ENCODE measurements around the gene STK24. TPM values are rescaled to one million over a fixed set of nuclear protein-coding genes. Genes with fewer than 3 reads are reported as not detected.
"Not testable (repeated sequence)": the region's sequence is repeated elsewhere in the genome, so short reads cannot be mapped to it uniquely, and the experiment has no call there.

Gene STK24
- polyA plus RNA-seq, 3 donors from 2014 or later = 10.8 to 18.8 (median 15.8) TPM

DNA sequence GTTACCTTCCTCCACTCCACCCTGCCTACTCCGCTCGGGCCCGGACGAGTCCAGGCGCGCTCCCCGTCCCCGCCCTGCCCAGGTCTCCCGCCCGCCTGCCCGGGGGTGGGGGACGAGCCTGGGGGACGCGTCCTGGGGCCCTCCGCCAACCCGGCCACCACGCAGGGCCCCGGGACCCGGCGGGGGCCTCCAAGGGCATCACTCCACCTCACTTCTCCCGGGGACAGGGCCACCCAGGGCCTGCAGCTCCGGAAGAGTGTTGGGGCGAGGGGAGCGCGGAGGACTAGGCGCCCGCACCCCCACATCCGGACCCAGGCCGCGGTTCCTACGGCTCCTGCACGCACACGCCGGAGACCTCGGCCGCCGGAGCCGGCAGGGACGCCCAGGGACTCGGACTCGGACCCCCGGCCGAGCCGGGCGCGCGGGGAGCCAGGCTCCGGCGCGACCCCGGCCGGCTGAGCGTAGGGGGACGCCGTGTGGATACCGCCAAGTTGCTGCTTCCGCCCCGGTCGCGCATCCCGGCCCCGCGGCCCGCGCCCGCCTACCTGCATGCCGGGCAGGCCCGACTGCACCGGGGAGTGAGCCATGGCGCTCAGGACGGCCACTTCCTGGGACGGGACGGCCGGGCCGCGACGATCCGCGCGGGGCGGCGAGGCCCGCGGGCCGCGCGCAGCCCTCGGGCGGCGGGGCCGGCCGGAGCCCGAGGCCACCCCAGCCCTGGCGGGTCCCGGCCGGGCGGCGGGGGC lies 534 bp downstream of the STK24 start:
- DNase-seq = peak; percentile 42 to 50 (median 44)
- no peaks in the 10 kb centered on the region for H3K36me3 Mint-ChIP-seq
- peaks cover 1 to 19% (median 7%) of the 10 kb centered on the region in 3 donors for H3K27me3 Mint-ChIP-seq (ENCODE audit: low read depth in 3 of 3)
- peak overlapping the region in 2 of 6 donors; percentile 82 to 85 for H3K27ac Mint-ChIP-seq
- H3K9me3 Mint-ChIP-seq = no peaks in the 10 kb centered on the region
- H3K4me3 Mint-ChIP-seq = peak overlapping the region; percentile 88 to 93 (median 93)
- peaks cover 42 to 51% of the 10 kb centered on the region in 2 donors for H3K4me1 Mint-ChIP-seq

- Mint-ChIP-seq H3K4me1 (peaks cover 47 to 56% of the 10 kb centered on the region in 2 donors), H3K27ac (peak overlapping the region; percentile 76 to 95 (median 87)), H3K9me3 (no peaks in the 10 kb centered on the region), H3K4me3 (peak overlapping the region; percentile 88 to 93 (median 93)), H3K27me3 (ENCODE audit: low read depth in 3 of 3) (peaks cover 0 to 19% (median 7%) of the 10 kb centered on the region in 3 donors), H3K36me3 (no peaks in the 10 kb centered on the region)
- no peak for DNase-seq
These were observed 1.1 kb downstream of the STK24 start for GRCh38 chr13:98575904-98576199.

DNA sequence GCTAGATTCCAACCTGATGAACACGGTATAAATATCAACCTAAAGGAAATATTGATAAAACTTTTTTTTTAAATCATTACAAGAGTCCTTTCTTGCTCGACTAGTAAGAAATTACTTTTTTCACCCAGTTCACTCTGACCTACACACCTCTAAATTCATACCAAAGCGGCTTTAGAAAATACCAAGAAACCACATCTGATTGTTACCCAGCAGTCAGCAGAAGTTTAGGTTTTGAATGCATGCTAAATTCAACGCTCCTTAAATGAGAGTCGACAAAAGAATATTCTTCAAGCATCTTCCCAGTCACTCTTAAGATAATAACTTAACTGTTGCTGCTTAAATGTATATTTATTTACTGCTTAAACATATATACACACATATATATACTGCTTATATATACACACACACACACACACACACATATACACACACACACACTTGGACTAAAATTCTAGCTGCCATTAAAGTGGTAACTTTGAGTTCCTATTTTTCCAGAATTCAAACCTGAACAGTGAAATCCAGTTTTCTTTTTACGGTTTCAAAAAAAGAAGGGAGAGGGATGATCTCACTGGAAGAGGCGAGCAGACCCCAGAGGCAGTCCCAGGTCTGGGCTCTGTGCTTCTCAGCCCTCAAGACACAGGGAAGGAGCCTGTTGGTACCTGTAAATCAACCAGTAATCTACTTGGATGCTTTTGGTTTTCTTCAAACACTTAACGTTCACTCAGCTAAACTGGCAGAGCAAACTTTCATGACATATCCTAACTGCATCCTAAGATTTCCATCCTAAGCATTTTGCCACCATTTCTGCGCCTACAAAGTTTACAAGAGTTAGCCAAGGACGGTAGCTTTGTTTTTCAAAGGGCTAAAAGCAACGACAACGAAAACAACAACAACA lies 1.7 kb downstream of the STK24 start:
- H3K9me3 Mint-ChIP-seq = no peaks in the 10 kb centered on the region
- H3K4me3 Mint-ChIP-seq = peak overlapping the region; percentile 88 to 93 (median 93)
- H3K27ac Mint-ChIP-seq = peak overlapping the region; percentile 76 to 95 (median 87)
- DNase-seq = no peak
- H3K27me3 Mint-ChIP-seq (ENCODE audit: low read depth in 3 of 3) = peaks cover 0 to 18% (median 7%) of the 10 kb centered on the region in 3 donors
- H3K4me1 Mint-ChIP-seq = peaks cover 53 to 62% of the 10 kb centered on the region in 2 donors
- H3K36me3 Mint-ChIP-seq = no peaks in the 10 kb centered on the region

DNA sequence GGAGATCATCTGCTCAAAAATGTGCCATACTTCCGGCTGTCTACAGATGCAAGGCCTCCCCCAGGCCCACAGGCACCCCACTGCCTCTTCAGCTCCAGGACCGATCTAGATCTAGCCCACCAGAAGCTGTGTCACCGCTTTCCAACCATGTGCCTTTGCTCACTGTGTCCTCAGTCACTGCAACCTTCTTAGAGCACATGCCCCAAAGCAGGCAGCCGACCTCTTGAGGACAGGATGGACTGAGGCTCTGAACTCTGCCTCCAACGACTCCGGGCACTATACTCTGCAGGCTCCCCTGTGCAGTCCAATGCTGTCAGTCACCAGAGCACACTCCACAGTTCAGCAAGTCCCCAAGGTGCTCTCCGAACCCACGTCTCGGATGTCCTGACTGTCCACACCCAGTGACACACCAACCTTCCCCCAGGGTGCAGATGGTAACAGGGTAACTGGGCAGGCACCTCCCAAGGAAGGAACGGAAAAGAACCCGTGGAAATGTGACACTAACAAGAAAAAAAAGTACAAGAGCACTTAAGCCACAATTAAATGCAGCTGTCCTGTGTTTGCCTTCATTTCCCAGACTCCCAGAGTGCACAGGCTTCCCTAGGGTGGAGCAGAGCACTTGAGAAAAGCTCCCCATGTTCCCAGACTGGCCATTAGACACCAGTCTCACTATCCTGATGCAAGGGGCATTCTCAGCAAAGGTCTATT lies 4.8 kb downstream of the STK24 start:
- DNase-seq = no peak
- H3K4me3 Mint-ChIP-seq = peak overlapping the region; percentile 53 to 87 (median 76)
- peaks cover 74 to 86% of the 10 kb centered on the region in 2 donors for H3K4me1 Mint-ChIP-seq

GRCh38 chr13:98570929-98571372 lies 6.0 kb downstream of the STK24 start:
- Mint-ChIP-seq H3K9me3 (no peaks in the 10 kb centered on the region), H3K27ac (peak overlapping the region; percentile 54 to 87 (median 79)), H3K4me1 (peaks cover 86 to 98% of the 10 kb centered on the region in 2 donors), H3K4me3 (peak overlapping the region; percentile 72 to 87 (median 78)), H3K27me3 (ENCODE audit: low read depth in 3 of 3) (peaks cover 2 to 13% (median 7%) of the 10 kb centered on the region in 3 donors), H3K36me3 (peaks cover 0 to 3% (median 0%) of the 10 kb centered on the region in 3 donors)
- DNase-seq = peak; percentile 20 to 33 (median 21)

More for the DNA sequence above, 4.8 kb downstream of the STK24 start:
- Mint-ChIP-seq H3K27me3 (ENCODE audit: low read depth in 3 of 3) (peaks cover 2 to 13% (median 7%) of the 10 kb centered on the region in 3 donors), H3K27ac (peak overlapping the region; percentile 59 to 87 (median 79)), H3K36me3 (peaks cover 0 to 3% (median 0%) of the 10 kb centered on the region in 3 donors), H3K9me3 (no peaks in the 10 kb centered on the region)

DNA sequence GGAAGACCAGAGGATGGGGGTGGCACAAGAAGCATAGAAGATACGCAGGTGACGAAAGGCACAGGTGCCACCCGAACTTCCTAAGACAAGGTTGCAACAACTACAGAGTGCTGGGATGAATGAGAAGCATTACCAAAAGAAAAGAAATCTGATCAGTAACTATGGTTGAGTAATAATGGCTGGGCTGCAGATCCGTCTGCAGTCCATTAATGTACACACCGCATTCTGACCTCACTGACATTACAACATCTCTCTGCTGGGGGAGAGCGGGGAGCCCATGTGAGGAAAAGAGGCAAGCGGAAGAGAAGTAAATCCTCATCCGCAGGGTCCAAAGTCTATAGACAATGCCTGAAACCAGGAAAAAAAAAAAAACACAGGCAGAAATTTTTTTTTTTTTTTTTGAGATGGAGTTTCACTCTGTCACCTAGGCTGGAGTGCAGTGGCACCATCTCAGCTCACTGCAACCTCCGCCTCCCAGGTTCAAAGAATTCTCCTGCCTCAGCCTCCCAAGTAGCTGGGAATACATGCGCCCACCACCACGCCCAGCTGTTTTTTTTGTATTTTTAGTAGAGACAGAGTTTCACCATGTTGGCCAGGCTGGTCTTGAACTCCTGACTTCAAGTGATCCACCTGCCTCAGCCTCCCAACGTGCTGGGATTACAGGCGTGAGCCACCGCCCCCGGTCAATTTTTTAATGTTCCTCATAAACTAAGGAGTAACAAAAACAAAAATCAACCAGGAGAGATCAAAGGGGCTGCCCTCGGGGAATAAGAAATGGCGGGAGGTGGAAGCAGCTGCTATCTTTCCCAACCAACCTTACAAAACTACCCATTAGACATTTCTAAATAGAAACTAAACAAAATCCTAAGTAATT lies 7.2 kb downstream of the STK24 start:
- H3K9me3 Mint-ChIP-seq; H3K36me3 Mint-ChIP-seq; H3K27me3 Mint-ChIP-seq (ENCODE audit: low read depth in 3 of 3); DNase-seq: not testable (repeated sequence)
- peak overlapping the region; percentile 12 to 87 (median 36) for H3K4me3 Mint-ChIP-seq
- peak overlapping the region in 5 of 6 donors; percentile 11 to 85 (median 71) for H3K27ac Mint-ChIP-seq
- peaks cover 86 to 98% of the 10 kb centered on the region in 2 donors for H3K4me1 Mint-ChIP-seq

DNA sequence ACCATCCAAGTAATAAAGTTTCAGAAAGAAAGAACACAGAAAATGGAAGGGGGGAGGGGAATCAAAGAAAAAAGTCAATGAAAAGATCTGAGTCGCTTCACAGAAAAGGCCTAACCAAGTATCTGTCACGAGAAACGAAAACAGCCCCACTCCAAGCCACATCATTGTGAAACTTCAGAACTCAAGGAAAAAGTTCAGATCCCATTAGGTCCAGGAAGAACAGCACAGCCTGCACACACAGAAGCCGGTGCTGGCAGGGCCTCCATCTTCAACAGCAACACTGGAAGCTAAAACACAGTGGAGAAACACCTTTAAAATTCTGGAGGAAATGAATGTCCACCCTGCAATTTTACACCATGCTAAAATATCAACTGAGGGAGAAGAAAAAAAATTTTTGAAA lies 8.0 kb downstream of the STK24 start:
- H3K27ac Mint-ChIP-seq = peak overlapping the region in 5 of 6 donors; percentile 17 to 45 (median 21)
- peak overlapping the region in 2 of 5 donors; percentile 19 to 35 for H3K4me3 Mint-ChIP-seq
- H3K4me1 Mint-ChIP-seq = peaks cover 86 to 99% of the 10 kb centered on the region in 2 donors
- no peaks in the 10 kb centered on the region for H3K9me3 Mint-ChIP-seq
- no peak for DNase-seq
- peaks cover 0 to 6% (median 2%) of the 10 kb centered on the region in 3 donors for H3K27me3 Mint-ChIP-seq (ENCODE audit: low read depth in 3 of 3)
- peaks cover 0 to 3% (median 0%) of the 10 kb centered on the region in 3 donors for H3K36me3 Mint-ChIP-seq

DNA sequence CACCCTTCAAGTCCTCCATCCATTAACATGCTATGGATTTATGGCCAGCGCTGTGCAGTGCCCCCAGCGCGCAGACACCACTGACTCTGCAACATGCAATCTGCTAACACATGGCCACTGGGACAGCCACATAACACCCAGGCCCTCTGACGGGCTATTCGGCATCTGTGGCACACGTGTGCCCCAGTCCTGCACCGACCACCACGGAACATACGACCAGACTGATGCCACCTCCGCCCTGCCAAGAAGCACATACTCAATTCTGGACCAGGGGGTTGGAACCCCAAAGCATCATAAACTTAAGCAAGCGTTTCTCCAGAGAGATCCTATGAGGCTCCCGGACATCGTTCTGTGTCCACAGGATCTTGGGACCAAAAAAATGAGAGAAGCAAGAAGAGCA lies 9.8 kb downstream of the STK24 start:
- peaks cover 0 to 3% (median 0%) of the 10 kb centered on the region in 3 donors for H3K36me3 Mint-ChIP-seq
- peak overlapping the region in 3 of 5 donors; percentile 14 to 44 (median 32) for H3K4me3 Mint-ChIP-seq
- H3K27ac Mint-ChIP-seq = peak overlapping the region in 2 of 6 donors; percentile 26 to 53

DNA sequence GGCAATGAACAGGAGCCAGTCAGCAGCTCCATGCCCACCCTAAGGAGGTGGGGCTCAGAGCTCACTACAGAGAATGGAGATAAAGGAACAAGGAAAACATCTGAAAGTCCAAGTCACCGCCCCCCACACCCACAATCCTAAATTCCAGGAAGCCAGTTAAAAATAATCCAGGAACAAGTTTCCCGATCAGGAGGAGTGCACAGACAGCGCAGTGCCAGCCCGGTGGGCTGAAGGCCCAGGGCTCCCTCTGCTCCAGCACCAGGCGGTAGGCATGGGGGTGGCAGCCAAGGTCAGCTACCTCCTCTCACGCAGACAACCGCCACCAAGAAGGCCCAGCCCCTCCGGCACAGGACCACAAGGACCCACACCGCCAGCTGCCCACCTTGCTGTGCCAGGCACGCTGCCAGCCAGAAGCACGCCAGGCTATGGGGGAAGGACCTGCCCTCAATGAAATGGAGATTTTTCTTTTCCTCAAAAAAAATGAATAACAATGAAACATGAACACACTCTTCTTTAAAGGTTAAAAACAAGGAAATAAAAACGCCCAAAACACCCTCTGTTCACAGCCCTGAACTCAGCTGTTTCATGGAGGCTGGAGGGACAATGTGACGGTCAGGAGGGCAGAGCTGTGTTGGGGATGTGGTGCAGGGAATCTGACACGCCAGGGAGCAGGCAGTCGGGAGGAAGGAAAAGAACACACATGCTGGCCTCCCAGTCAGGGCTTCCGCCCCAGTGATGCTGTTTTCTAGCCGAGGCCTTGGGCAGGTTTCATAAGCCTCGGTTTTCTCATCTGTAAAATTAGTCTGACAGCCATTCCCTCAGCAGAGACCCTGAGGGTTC lies 11.0 kb downstream of the STK24 start:
- Mint-ChIP-seq H3K36me3 (peaks cover 0 to 3% (median 0%) of the 10 kb centered on the region in 3 donors), H3K27me3 (ENCODE audit: low read depth in 3 of 3) (peaks cover 0 to 3% (median 2%) of the 10 kb centered on the region in 3 donors), H3K27ac (peak overlapping the region in 2 of 6 donors; percentile 40 to 49), H3K4me3 (peak overlapping the region in 1 of 5 donors; percentile 30), H3K4me1 (peaks cover 86 to 92% of the 10 kb centered on the region in 2 donors), H3K9me3 (no peaks in the 10 kb centered on the region)
- no peak for DNase-seq

More for the DNA sequence above, 9.8 kb downstream of the STK24 start:
- H3K9me3 Mint-ChIP-seq = no peaks in the 10 kb centered on the region
- H3K27me3 Mint-ChIP-seq (ENCODE audit: low read depth in 3 of 3) = peaks cover 0 to 3% (median 2%) of the 10 kb centered on the region in 3 donors
- H3K4me1 Mint-ChIP-seq = peaks cover 89 to 96% of the 10 kb centered on the region in 2 donors
- no peak for DNase-seq

GRCh38 chr13:98564204-98564603 lies 12.7 kb downstream of the STK24 start:
- DNase-seq = no peak
- Mint-ChIP-seq H3K27ac (peak overlapping the region in 4 of 6 donors; percentile 16 to 61 (median 24)), H3K36me3 (no peaks in the 10 kb centered on the region), H3K4me1 (peaks cover 85 to 90% of the 10 kb centered on the region in 2 donors), H3K27me3 (ENCODE audit: low read depth in 3 of 3) (peaks cover 0 to 3% (median 2%) of the 10 kb centered on the region in 3 donors), H3K9me3 (no peaks in the 10 kb centered on the region), H3K4me3 (peak overlapping the region in 1 of 5 donors; percentile 85)

- no peaks in the 10 kb centered on the region for H3K9me3 Mint-ChIP-seq
- peak overlapping the region; percentile 38 to 85 (median 67) for H3K4me3 Mint-ChIP-seq
- no peak for DNase-seq
- H3K27me3 Mint-ChIP-seq (ENCODE audit: low read depth in 3 of 3) = peaks cover 0 to 2% (median 2%) of the 10 kb centered on the region in 3 donors
- no peaks in the 10 kb centered on the region for H3K36me3 Mint-ChIP-seq
- peak overlapping the region in 5 of 6 donors; percentile 49 to 84 (median 65) for H3K27ac Mint-ChIP-seq
- peaks cover 84 to 87% of the 10 kb centered on the region in 2 donors for H3K4me1 Mint-ChIP-seq
These were observed 13.8 kb downstream of the STK24 start for GRCh38 chr13:98563071-98563470.

All from immature natural killer cell (primary cell).